Heart right ventricle (tissue), 16 donors: ENCODE data around the gene ILF3. TPM values are rescaled to one million over a fixed set of nuclear protein-coding genes. Genes with fewer than 3 reads are reported as not detected.

Source experiments
- ATAC-seq, 8 donors: fragments of 200-7000 bp; cut with Tn5 transposase; one replicate each; pipeline ENCODE4 v1.9.1; 2020; ENCODE audit warnings: mild to moderate bottlenecking in 8 of 8, moderate library complexity in 8 of 8, moderate number of reproducible peaks in 1 of 8
- DNase-seq, 2 donors: peaks; one replicate each; pipeline ENCODE4 v3.0.0-alpha.2; 2020
- H3K27ac ChIP-seq, 10 donors: fragments of 200-600 bp; sonication (generic) in 2 of 10; one replicate each; pipeline versions ENCODE4 v1.5.0 to v1.8.0; 2020 to 2022; ENCODE audit warnings: mild to moderate bottlenecking in 3 of 10
- H3K27me3 ChIP-seq, 7 donors: fragments of 200-600 bp; one replicate each; pipeline ENCODE4 v1.8.0; 2021 to 2022; ENCODE audit warnings: mild to moderate bottlenecking in 2 of 7
- H3K36me3 ChIP-seq, 9 donors: fragments of 200-600 bp; sonication (generic) in 1 of 9; one replicate each; pipeline versions ENCODE4 v1.5.0 to v1.8.0; 2020 to 2022; ENCODE audit warnings: mild to moderate bottlenecking in 2 of 9
- H3K4me1 ChIP-seq, 9 donors: fragments of 200-600 bp; sonication (generic) in 1 of 9; one replicate each; pipeline versions ENCODE4 v1.5.0 to v1.8.0; 2020 to 2022; ENCODE audit warnings: mild to moderate bottlenecking in 4 of 9
- H3K4me3 ChIP-seq, 10 donors: fragments of 200-600 bp; sonication (generic) in 2 of 10; one replicate each; pipeline versions ENCODE4 v1.5.0 to v1.8.0; 2020 to 2022; ENCODE audit warnings: mild to moderate bottlenecking in 7 of 10, moderate library complexity in 2 of 10
- H3K9me3 ChIP-seq, 11 donors: fragments of 200-600 bp in 10 of 11; sonication (generic) in 2 of 11; one replicate each; pipeline versions ENCODE4 v1.5.0 to v1.8.0; 2013 to 2022; ENCODE audit warnings: mild to moderate bottlenecking in 2 of 11, control low read depth in 1 of 11, moderate library complexity in 1 of 11
- CTCF ChIP-seq, 9 donors: fragments of 200-600 bp; sonication (generic) in 2 of 9; IDR thresholded peaks; one replicate each; pipeline versions ENCODE4 v1.5.0 to v1.8.0; 2021 to 2022; ENCODE audit warnings: antibody characterized with exemption in 9 of 9, mild to moderate bottlenecking in 5 of 9, moderate library complexity in 1 of 9
- WGBS, 2 donors: extraction: QIAGEN DNeasy Blood & Tissue Kit; methylation state at CpG; one replicate each; pipeline ENCODE4 v1.1.7; 2013; ENCODE audit warnings: inconsistent platforms in 1 of 2; 5-methylcytosine and 5-hydroxymethylcytosine counted together
- intact Hi-C, 10 donors: fragments of 100-400 bp; cut with DNase I; formaldehyde crosslinking; loops; one replicate each; pipeline versions ENCODE4 v1.11.1 to v1.14.2; 2022
- polyA plus RNA-seq, 2 donors: library from polyadenylated mRNA; stranded (reverse); fragments of 200-250 nt; gene quantifications; one replicate each; pipeline ENCODE4 v1.2.3, GENCODE V29; 2013
- total RNA-seq, 10 donors: library from RNA; stranded (reverse); fragmentation: NEBNext Ultra II Directional in 3 of 10; extraction: Animal tissue kit (Norgen Biotek cat#: 25700) in 3 of 10; gene quantifications; one replicate each; pipeline versions ENCODE4 v1.2.1 to v1.2.4, GENCODE V29; 2021 to 2023
- donor health status: Arrhythmogenic right ventricular cardiomyopathy.
- donor health status: ischemic (EF 13 %, LVEDD 7.1; RV severe dilation, severe dysfunction).
- donor health status: healthy with polysubstance abuse.
- donor health status: DM: no; HTN: yes; CAD: no.
- donor health status: DM: no; HTN: no; CAD: no.
- donor health status: ischemic (EF 25% LVEDD 6.9; RV normal size, moderate dysfunction).
- donor health status: ischemic (EF 25% LVEDD 5.7; RV mildly dilated, moderate dysfunction).
- donor health status: healthy.
- donor health status: DM: yes; HTN: yes; CAD: no.
- donor health status: Ischemic cardiomyopathy.
- donor health status: ischemic (EF 35%, LVEDD 5.7; RV mildly dilated, moderate dysfunction).
- donor health status: nonischemic (EF 11% LVEDD 7.7; RV severe dilation, severe dysfunction).
- donor health status: DM: yes; HTN: yes; CAD: no.
- donor health status: PGD.
- donor health status: ischemic (EF 29% LVEDD 5.4; RV normal size, mild dysfunction).
- donor health status: nonischemic (EF 23%, LVEDD 6.1; RV moderate dilation, normal function).

Gene ILF3
- total and polyA plus RNA-seq, 12 donors = 68.1 to 129 (median 109) TPM

GRCh38 chr19:10625762-10626138, 28.4 kb upstream of the ILF3 start:
- peak overlapping the region; percentile 4 to 70 (median 62) for H3K4me3 ChIP-seq
- H3K36me3 ChIP-seq = peaks cover 0 to 45% (median 17%) of the 10 kb centered on the region in 9 donors
- ATAC-seq (peak in 5 of 8 donors; percentile 2 to 49 (median 20)), DNase-seq (no peak)
- TF ChIP-seq CTCF (IDR thresholded peaks at IDR 0.05) = no peak
- peak overlapping the region; percentile 67 to 91 (median 81) for H3K27ac ChIP-seq
- no peaks in the 10 kb centered on the region for H3K9me3 ChIP-seq
- peaks cover 5 to 41% (median 18%) of the 10 kb centered on the region in 9 donors for H3K4me1 ChIP-seq
- intact Hi-C loops = loop anchor here in 1 of 10 donors (1.0 kb wide), 1 partner anchor 12 kb away; no protein-coding TSS in a partner anchor
- no peaks in the 10 kb centered on the region for H3K27me3 ChIP-seq
- 31 to 43% methylated on average over 10 of the region's 10 CpGs for WGBS, 2 donors

GRCh38 chr19:10631874-10632273, 22.3 kb upstream of the ILF3 start:
- no peak overlapping the region for H3K4me3 ChIP-seq
- H3K4me1 ChIP-seq = peaks cover 0 to 15% (median 0%) of the 10 kb centered on the region in 9 donors
- peaks cover 0 to 98% (median 41%) of the 10 kb centered on the region in 9 donors for H3K36me3 ChIP-seq
- ATAC-seq (peak in 2 of 8 donors; percentile 54 to 58), DNase-seq (no peak)
- 77% methylated on average over 14 of the region's 14 CpGs for WGBS, 2 donors
- H3K27ac ChIP-seq = no peak overlapping the region
- TF ChIP-seq CTCF (IDR thresholded peaks at IDR 0.05) = no peak
- H3K27me3 ChIP-seq = no peaks in the 10 kb centered on the region
- H3K9me3 ChIP-seq = no peaks in the 10 kb centered on the region
- intact Hi-C loops = no loop called here

DNA sequence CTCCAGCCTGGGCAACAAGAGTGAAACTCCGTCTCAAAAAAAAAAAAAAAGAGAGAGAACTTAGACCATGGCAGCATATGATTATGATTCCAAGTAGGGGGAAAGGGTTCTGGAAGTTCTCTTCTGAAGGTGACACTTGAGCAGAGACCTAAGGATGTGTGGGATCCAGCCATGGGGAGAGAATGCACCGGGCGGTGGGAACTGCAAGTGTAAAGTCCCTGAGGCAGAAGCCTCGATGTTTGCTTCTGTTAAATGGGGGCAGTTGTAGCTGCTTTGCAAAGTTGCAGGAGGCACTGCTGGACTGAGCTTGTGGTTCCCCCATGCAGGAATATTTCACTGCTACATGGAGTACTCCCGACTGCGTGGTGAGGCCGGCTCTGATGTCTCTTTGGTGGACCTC, 19.7 kb upstream of the ILF3 start:
- 90 to 93% methylated on average over 7 of the region's 7 CpGs for WGBS, 2 donors

DNA sequence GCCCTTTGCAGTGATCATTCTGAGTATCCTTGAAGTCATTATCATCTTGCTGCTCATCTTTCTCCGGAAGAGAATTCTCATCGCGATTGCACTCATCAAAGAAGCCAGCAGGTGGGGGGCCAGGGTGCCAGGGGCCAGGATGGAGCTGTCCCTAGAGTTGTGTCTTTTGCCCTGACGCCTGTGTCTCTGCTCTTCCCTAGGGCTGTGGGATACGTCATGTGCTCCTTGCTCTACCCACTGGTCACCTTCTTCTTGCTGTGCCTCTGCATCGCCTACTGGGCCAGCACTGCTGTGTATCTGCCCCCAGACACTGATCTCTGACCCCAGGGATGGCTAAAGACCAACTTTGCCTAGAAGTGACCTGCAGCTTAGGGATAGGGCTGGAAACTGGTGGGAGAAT, 19.2 kb upstream of the ILF3 start:
- Histone ChIP-seq H3K36me3 (peaks cover 0 to 100% (median 50%) of the 10 kb centered on the region in 9 donors), H3K27me3 (no peaks in the 10 kb centered on the region), H3K4me3 (no peak overlapping the region), H3K27ac (no peak overlapping the region), H3K4me1 (peaks cover 0 to 32% (median 0%) of the 10 kb centered on the region in 9 donors), H3K9me3 (no peaks in the 10 kb centered on the region)
- DNase-seq = no peak
- ATAC-seq = no peak
- no peak for TF ChIP-seq CTCF (IDR thresholded peaks at IDR 0.05)
- WGBS, 2 donors = 82 to 85% methylated on average over 6 of the region's 6 CpGs
- intact Hi-C loops = loop anchor here in 1 of 10 donors (5.0 kb wide), 1 partner anchor 33 kb away; no protein-coding TSS in a partner anchor

More for the DNA sequence above, 19.7 kb upstream of the ILF3 start:
- DNase-seq (no peak), ATAC-seq (no peak)
- no peak for TF ChIP-seq CTCF (IDR thresholded peaks at IDR 0.05)
- Histone ChIP-seq H3K27me3 (no peaks in the 10 kb centered on the region), H3K9me3 (no peaks in the 10 kb centered on the region), H3K27ac (no peak overlapping the region), H3K4me1 (peaks cover 0 to 29% (median 0%) of the 10 kb centered on the region in 9 donors), H3K4me3 (no peak overlapping the region), H3K36me3 (peaks cover 0 to 100% (median 51%) of the 10 kb centered on the region in 9 donors)
- intact Hi-C loops = no loop called here
